Measurements from ENCODE around the gene GPR157. TPM values are rescaled to one million over a fixed set of nuclear protein-coding genes. Genes with fewer than 3 reads are reported as not detected.
A peak's percentile ranks its signal among the peaks of the same experiment; 100 is the strongest.

Gene GPR157
- total and polyA plus RNA-seq, 2 experiments from 2014 or later: 0.81 to 3.9 TPM

- no peak for DNase-seq (ENCODE audit: low spot score)
- Histone ChIP-seq H3K4me3 (no peak overlapping the region), H3K36me3 (ENCODE audit: insufficient read depth) (no peaks in the 10 kb centered on the region), H3K4me2 (no peak overlapping the region), H3K27me3 (ENCODE audit: insufficient read depth) (no peaks in the 10 kb centered on the region), H3K9me2 (ENCODE audit: insufficient read depth) (no peaks in the 10 kb centered on the region), H3F3A (replicated peaks; ENCODE audit: low read depth) (no peaks in the 10 kb centered on the region), H4K20me1 (replicated peaks; ENCODE audit: insufficient read depth) (no peaks in the 10 kb centered on the region), H3K79me2 (replicated peaks; ENCODE audit: insufficient read depth) (no peaks in the 10 kb centered on the region), H3K27ac (ENCODE audit: low read depth) (no peak overlapping the region), H2AFZ (peak overlapping the region; percentile 34; the same call in 1 of the 2 replicates), H3K4me1 (ENCODE audit: insufficient read depth) (no peaks in the 10 kb centered on the region)
- H3K36me3 Mint-ChIP-seq (ENCODE audit: low read depth): no peaks in the 10 kb centered on the region
- peaks cover 4% of the 10 kb centered on the region for H3K27me3 Mint-ChIP-seq (ENCODE audit: insufficient read depth, low read depth, poor library complexity)
- H3K4me1 Mint-ChIP-seq: peaks cover 7% of the 10 kb centered on the region
- no peak overlapping the region for H3K27ac Mint-ChIP-seq
- H3K4me3 Mint-ChIP-seq: no peak overlapping the region
- H3K9me3 Mint-ChIP-seq: no peaks in the 10 kb centered on the region; the same call in 2 of the 3 replicates
- no peak for ATAC-seq
- TF ChIP-seq ZNF331 (CRISPR knock-in tag; IDR thresholded peaks at IDR 0.05; ENCODE audit: low read depth): no peak
- TF ChIP-seq EZH2phosphoT487 (IDR thresholded peaks at IDR 0.05; ENCODE audit: unreplicated experiment): no peak
- TF ChIP-seq REST (IDR thresholded peaks at IDR 0.05; ENCODE audit: unreplicated experiment): no peak
- TF ChIP-seq STAT1 (IDR thresholded peaks at IDR 0.05; ENCODE audit: unreplicated experiment): no peak
- peak in 1 of 2 experiments; percentile 13; a peak in 1 of 4 replicates for TF ChIP-seq CTCF (conservative IDR thresholded peaks at IDR 0.05; ENCODE audit: low read depth in 2 of 2)
- TF ChIP-seq POLR2AphosphoS5 (IDR thresholded peaks at IDR 0.05; ENCODE audit: low read depth): no peak
- TF ChIP-seq ZNF114 (CRISPR knock-in tag; IDR thresholded peaks at IDR 0.05): no peak
Observed at GRCh38 chr1:9058465-9058864, 70.4 kb downstream of the GPR157 start.

DNA sequence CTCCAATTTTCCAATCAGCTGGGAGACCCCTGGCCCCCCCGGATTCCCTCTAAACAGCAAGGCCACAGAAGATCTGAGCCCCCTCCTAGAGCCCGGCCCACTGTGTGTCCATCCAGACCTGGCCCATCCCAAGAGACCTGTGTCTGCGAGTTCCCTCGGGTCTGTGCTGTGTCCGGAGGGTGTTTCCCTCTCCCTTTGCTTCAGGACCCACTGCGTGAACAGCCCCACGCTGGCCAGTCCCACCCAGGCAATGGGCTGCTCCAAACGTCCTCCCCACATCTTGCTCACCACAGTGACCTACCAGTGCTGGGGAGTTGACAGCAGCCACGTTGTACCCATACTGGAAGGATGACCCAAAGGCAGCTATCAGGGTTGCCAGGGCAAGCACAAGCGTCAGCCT lies 71.1 kb downstream of the GPR157 start:
- peaks cover 7% of the 10 kb centered on the region for H3K4me1 Mint-ChIP-seq
- no peak overlapping the region for H3K4me3 Mint-ChIP-seq
- Histone ChIP-seq H3K27me3 (ENCODE audit: insufficient read depth) (no peaks in the 10 kb centered on the region), H4K20me1 (replicated peaks; ENCODE audit: insufficient read depth) (no peaks in the 10 kb centered on the region), H3K4me2 (no peak overlapping the region), H3K9me2 (ENCODE audit: insufficient read depth) (no peaks in the 10 kb centered on the region), H2AFZ (0 out of 2 replicates have a peak overlapping the region, but pooled peaks have one; percentile 34), H3F3A (replicated peaks; ENCODE audit: low read depth) (no peaks in the 10 kb centered on the region), H3K79me2 (replicated peaks; ENCODE audit: insufficient read depth) (no peaks in the 10 kb centered on the region), H3K4me3 (no peak overlapping the region), H3K36me3 (ENCODE audit: insufficient read depth) (no peaks in the 10 kb centered on the region), H3K27ac (ENCODE audit: low read depth) (no peak overlapping the region), H3K4me1 (ENCODE audit: insufficient read depth) (no peaks in the 10 kb centered on the region)
- no peaks in the 10 kb centered on the region for H3K36me3 Mint-ChIP-seq (ENCODE audit: low read depth)
- ATAC-seq (no peak), DNase-seq (ENCODE audit: low spot score) (no peak)
- H3K27me3 Mint-ChIP-seq (ENCODE audit: insufficient read depth, low read depth, poor library complexity): peaks cover 4% of the 10 kb centered on the region
- no peaks in the 10 kb centered on the region; the same call in 2 of the 3 replicates for H3K9me3 Mint-ChIP-seq
- no peak overlapping the region for H3K27ac Mint-ChIP-seq
- no peak for TF ChIP-seq REST (IDR thresholded peaks at IDR 0.05; ENCODE audit: unreplicated experiment)
- no peak for TF ChIP-seq POLR2AphosphoS5 (IDR thresholded peaks at IDR 0.05; ENCODE audit: low read depth)
- TF ChIP-seq, protein P1, sequence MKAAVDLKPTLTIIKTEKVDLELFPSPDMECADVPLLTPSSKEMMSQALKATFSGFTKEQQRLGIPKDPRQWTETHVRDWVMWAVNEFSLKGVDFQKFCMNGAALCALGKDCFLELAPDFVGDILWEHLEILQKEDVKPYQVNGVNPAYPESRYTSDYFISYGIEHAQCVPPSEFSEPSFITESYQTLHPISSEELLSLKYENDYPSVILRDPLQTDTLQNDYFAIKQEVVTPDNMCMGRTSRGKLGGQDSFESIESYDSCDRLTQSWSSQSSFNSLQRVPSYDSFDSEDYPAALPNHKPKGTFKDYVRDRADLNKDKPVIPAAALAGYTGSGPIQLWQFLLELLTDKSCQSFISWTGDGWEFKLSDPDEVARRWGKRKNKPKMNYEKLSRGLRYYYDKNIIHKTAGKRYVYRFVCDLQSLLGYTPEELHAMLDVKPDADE (IDR thresholded peaks at IDR 0.05): no peak
